ENCODE measurements around the gene AFAP1. TPM values are rescaled to one million over a fixed set of nuclear protein-coding genes. Genes with fewer than 3 reads are reported as not detected.

Gene AFAP1
- total and polyA plus RNA-seq, 2 donors from 2014 or later = 2.6 to 26.3 TPM

- H3K9ac ChIP-seq (ENCODE audit: low read length in 3 of 3) = no peak overlapping the region
- no peaks in the 10 kb centered on the region for H3K9me3 ChIP-seq (ENCODE audit: control insufficient read depth in 2 of 3, insufficient read depth in 1 of 3, low read length in 3 of 3)
- intact Hi-C loops (cut with DNase I) = no loop called here
- no peak overlapping the region for H3K4me3 ChIP-seq (ENCODE audit: low read length in 3 of 3)
- no peaks in the 10 kb centered on the region for H3K36me3 ChIP-seq (ENCODE audit: control insufficient read depth in 2 of 3, insufficient read depth in 3 of 3, low read length in 3 of 3)
- no peaks in the 10 kb centered on the region for H3K27me3 ChIP-seq (ENCODE audit: control insufficient read depth, insufficient read depth, low read length)
- TF ChIP-seq CTCF (IDR thresholded peaks at IDR 0.05; ENCODE audit: borderline replicate concordance, extremely low read depth, insufficient read depth) = no peak
- H3K27ac ChIP-seq (ENCODE audit: low read depth in 2 of 2, low read length in 2 of 2) = no peak overlapping the region
- no peak for FAIRE-seq
- peaks cover 0 to 6% (median 0%) of the 10 kb centered on the region in 3 donors for H3K4me1 ChIP-seq (ENCODE audit: control insufficient read depth in 2 of 3, insufficient read depth in 2 of 3, low read depth in 1 of 3, low read length in 3 of 3)
- no peak for DNase-seq
Measured at GRCh38 chr4:7910263-7910896, 29.3 kb downstream of the AFAP1 start.

DNA sequence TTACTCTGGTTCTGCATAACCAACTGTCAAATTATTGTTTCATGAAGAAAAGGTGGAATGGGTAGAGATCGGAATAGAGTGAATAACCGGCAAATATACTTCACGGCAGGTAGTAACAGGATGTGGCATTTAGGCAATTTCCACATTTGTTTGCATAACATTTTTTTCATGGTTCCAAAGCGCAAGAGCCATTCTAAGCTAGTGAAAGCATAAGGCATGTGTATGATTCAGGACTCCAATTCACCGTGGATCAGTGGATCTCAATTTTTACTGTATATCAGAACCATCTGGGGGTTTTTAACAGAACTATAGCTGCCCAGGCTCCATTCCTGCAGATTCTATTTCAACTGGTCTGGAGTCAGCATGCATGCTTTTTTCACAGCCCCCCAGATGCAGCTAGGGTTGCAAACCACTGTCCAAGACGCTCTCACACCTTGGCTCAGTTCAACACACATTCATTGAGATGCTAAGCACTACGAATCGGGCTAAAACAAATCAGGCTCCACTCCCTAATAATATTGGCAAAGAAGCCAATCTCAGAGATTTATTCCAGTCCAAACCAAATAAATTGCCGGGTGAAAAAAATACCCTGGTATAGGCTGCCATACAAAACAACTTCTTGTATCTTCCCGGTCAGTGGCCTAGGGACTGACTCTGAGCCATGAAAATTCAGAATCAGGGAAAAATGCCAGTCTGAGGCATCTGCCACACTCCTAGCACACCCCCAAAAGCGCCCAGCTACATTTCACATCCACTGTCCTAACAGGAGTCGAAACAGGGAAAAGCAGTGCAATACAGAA is 30.0 kb downstream of the AFAP1 start:
- Histone ChIP-seq H3K4me3 (ENCODE audit: low read length in 3 of 3) (no peak overlapping the region), H3K36me3 (ENCODE audit: control insufficient read depth in 2 of 3, insufficient read depth in 3 of 3, low read length in 3 of 3) (no peaks in the 10 kb centered on the region), H3K4me1 (ENCODE audit: control insufficient read depth in 2 of 3, insufficient read depth in 2 of 3, low read depth in 1 of 3, low read length in 3 of 3) (peaks cover 0 to 6% (median 0%) of the 10 kb centered on the region in 3 donors), H3K9ac (ENCODE audit: low read length in 3 of 3) (no peak overlapping the region), H3K27ac (ENCODE audit: low read depth in 2 of 2, low read length in 2 of 2) (no peak overlapping the region), H3K9me3 (ENCODE audit: control insufficient read depth in 2 of 3, insufficient read depth in 1 of 3, low read length in 3 of 3) (no peaks in the 10 kb centered on the region), H3K27me3 (ENCODE audit: control insufficient read depth, insufficient read depth, low read length) (no peaks in the 10 kb centered on the region)
- no peak for TF ChIP-seq CTCF (IDR thresholded peaks at IDR 0.05; ENCODE audit: borderline replicate concordance, extremely low read depth, insufficient read depth)
- intact Hi-C loops (cut with DNase I) = no loop called here
- DNase-seq (no peak), FAIRE-seq (no peak)

GRCh38 chr4:7908668-7909067 is 31.0 kb downstream of the AFAP1 start:
- Histone ChIP-seq H3K4me3 (ENCODE audit: low read length in 3 of 3) (no peak overlapping the region), H3K36me3 (ENCODE audit: control insufficient read depth in 2 of 3, insufficient read depth in 3 of 3, low read length in 3 of 3) (no peaks in the 10 kb centered on the region), H3K27me3 (ENCODE audit: control insufficient read depth, insufficient read depth, low read length) (no peaks in the 10 kb centered on the region), H3K4me1 (ENCODE audit: control insufficient read depth in 2 of 3, insufficient read depth in 2 of 3, low read depth in 1 of 3, low read length in 3 of 3) (peaks cover 0 to 6% (median 0%) of the 10 kb centered on the region in 3 donors), H3K27ac (ENCODE audit: low read depth in 2 of 2, low read length in 2 of 2) (no peak overlapping the region), H3K9me3 (ENCODE audit: control insufficient read depth in 2 of 3, insufficient read depth in 1 of 3, low read length in 3 of 3) (no peaks in the 10 kb centered on the region), H3K9ac (ENCODE audit: low read length in 3 of 3) (no peak overlapping the region)
- FAIRE-seq (no peak), DNase-seq (no peak)
- intact Hi-C loops (cut with DNase I) = no loop called here
- TF ChIP-seq CTCF (IDR thresholded peaks at IDR 0.05; ENCODE audit: borderline replicate concordance, extremely low read depth, insufficient read depth) = no peak

Data from kidney (tissue), 14 donors.